GM21528 (cell line): ENCODE data around the gene RFX3.

Experiments
- ATAC-seq: cut with Tn5 transposase; IDR thresholded peaks from one replicate; pipeline ENCODE4 v1.9.1; 2021; ENCODE audit warnings: mild to moderate bottlenecking, moderate library complexity; ENCODE audit not compliant: unreplicated experiment, low FRiP score

Gene RFX3

DNA sequence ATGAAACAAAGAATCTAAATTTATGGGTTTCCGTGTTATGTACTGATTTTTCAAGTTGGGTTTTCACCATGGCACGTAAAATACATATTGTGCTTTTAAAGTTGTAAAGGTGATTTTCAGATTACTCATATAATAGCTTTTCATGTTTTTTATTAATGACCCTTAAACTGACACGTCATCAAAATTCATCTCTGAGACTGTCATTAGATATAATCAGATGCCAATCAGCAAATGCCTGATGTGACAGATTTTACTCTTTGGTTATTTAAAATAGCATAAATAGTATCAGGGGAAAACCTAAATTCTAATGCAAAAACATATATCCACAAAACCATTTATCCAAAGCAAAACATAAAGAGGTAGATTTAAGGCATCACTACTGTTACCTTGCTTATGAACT, 11.0 kb downstream of the RFX3 start:
- ATAC-seq: no peak

- no peak for ATAC-seq
Observed at GRCh38 chr9:3513265-3513818, 12.5 kb downstream of the RFX3 start.

DNA sequence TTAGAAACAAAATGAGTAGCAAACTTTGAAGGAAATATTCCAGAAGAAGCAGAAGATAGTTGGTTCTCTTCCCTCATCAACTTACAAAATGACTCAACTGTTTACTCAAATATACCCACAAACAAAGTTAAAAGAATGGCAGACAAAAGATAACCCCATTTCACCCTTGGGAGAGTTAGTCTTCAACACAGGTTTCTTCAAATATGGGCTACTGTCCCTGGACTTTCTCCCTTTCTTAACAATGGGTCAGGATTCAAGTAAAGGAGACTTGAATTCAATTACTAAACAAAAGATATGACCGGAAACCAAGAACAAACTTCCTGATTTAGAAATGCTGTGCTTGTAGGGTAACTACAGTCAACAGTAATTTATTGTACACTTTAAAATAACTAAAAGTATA, 14.2 kb downstream of the RFX3 start:
- no peak for ATAC-seq

DNA sequence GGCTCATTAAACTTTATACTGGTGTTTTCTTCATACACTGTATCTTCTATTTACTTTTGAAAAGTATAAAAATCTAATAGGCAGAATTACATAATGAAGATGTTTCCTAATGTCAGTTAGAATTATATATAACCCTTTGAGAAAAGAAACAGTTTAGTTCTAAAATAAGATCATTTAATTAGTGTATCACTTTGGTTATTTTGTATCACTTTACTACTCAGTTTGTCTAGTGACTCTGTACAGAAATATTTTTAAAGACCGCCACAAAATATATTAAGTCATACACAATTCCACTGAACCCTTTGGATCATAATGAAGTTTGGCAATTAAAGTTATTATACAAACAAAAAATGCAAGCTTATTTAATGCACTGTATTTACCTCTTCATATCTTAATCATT, 15.0 kb downstream of the RFX3 start:
- no peak for ATAC-seq

- no peak for ATAC-seq
Observed at GRCh38 chr9:3509926-3510325, 15.9 kb downstream of the RFX3 start.

DNA sequence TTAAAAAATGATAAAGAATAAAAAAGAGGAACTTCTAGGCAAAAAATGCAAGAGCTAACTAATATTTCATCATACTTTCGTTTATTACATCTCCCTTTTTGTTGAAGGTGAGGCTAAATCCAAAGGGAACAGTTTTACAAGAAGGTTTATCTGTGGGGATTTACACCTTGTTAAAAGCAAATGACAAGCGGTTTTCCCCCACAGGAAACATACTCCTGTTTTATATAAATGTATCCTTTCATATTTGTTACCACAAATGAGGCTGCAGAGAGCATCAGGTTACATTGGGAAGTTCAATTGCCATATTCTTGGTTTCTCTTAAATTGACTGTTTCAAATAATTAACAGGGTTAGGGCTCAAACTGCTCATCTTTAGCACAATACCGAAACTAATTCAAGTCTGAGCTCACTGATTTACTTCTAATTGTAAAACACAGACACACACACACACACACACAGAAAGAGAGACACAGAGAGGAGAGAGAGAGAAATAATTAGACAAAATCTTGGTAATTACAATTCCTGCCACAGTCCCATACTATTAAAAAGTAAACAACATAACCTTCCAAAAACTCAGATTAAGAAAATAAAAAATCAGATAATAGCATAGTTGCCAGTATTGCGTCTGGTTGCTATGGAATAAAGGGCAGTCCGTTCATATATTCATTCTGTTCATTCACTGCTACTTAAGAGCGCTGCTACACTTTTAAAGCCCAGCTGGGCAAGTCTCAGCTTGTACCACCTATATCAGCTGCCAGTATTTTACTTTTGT, 17.1 kb downstream of the RFX3 start:
- ATAC-seq: no peak

GRCh38 chr9:3508078-3508431, 17.7 kb downstream of the RFX3 start:
- no peak for ATAC-seq

- ATAC-seq: peak; percentile 62
Observed at GRCh38 chr9:3507395-3508077, 18.3 kb downstream of the RFX3 start.

- no peak for ATAC-seq
Observed at GRCh38 chr9:3506164-3506563, 19.6 kb downstream of the RFX3 start.

DNA sequence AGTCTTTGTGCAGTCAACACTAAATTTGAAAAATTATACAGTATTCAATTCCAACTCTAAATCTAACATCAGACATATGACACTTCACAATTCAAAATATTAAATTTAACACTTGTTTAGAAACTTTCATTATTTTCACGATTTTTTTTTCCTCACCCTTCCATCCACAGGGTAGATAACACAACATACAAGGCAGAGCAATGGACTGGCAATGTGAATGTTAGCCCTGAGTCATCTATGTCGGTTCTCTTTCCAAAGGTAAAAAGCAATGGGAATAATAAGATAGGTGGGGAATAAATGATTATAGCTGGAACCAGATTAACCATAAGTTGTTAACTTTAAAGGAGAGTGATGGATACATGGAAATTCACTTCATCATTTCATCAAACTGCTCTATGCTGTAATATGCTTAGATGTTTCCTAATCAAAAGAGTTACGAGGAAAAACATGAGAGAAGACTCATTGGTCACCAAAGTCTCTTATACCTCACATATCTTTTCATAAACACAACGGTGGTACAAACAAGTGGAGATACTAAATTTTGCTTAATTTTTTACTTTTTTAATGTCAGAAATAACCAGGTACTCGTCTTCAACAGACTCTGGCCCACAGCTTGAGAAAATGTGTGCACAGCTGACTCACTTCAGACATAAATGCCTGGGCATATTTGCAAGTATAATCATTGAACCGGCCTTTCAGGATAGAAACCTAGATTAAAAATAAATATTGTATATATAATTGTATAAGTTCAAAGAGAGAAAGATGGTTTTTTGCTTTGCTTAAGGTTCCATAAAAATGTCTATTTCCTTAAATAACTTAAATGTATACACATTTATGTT, 23.0 kb downstream of the RFX3 start:
- no peak for ATAC-seq

DNA sequence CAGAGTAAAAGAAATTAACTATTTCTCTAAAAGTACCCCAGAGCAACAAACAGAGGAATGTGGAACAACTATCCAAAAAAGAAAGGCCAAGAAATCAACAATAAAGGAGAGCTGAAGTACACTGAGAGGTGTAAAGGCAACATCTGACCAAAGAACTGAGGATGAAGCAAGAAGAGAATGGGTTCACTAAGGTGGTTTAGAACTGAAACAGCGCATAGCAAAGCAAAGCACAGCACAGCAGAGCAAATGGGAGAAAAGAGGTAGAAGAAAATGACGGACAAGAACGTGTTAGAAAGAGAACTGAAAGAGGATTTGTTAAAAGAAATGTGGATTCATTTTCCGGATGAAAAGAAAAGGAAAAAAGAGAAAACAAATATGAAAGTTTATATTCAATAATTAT, 25.8 kb downstream of the RFX3 start:
- ATAC-seq: no peak

DNA sequence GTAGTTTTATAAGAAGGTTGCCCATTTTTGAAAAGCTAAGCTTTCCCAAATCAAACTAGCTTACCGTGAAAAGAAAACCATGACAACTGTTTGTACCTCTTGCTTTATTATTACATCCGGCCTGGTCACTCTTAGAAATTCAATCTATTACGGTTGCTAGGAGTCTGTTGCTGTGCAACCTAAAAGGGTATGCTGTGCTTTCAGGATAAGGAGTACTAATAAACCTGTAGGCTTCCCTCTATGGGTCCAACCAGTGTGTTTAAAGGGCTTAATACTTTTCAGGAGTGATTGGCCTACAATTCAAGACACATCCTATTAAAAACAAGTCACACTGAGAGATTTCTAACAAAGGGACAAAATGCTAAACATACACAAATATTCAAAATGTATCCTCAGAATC, 27.1 kb downstream of the RFX3 start:
- no peak for ATAC-seq

GRCh38 chr9:3497857-3498256, 27.9 kb downstream of the RFX3 start:
- ATAC-seq: no peak

DNA sequence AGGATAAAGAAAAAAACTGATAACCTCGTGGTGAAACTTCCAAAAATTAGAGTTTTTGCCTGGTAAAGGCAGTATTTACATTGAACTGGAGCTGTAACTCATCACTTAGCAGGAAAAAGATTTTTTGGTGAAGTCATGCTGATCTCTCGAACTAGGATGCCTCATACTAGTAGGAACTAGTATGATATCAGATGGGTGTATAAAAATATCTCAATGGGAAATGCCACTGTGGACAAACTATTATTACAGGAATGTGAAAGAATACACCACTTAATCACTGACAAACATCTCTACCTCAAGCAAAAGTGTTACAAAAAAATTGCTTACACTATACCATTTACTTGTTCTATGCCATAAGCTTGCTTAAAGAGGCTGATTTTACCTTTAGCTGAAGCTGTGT, 28.4 kb downstream of the RFX3 start:
- no peak for ATAC-seq

DNA sequence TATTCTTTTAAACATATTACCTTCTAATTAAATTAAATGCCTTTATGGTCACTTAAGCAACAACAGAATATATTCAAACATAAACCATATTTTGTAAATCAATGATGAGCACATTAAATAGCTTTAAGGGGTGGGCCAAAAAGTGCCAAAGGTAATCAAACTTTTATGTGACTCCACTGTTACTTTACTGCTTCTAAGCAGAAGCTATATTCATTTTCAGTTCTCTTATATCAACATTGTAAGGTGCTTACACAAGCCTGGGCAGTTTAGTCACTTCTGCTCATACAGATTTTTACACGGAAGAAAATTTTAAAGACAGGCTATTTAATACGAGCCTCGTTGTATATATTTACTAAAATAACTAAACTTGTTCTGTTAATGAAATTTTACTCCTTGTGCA, 29.9 kb downstream of the RFX3 start:
- no peak for ATAC-seq

DNA sequence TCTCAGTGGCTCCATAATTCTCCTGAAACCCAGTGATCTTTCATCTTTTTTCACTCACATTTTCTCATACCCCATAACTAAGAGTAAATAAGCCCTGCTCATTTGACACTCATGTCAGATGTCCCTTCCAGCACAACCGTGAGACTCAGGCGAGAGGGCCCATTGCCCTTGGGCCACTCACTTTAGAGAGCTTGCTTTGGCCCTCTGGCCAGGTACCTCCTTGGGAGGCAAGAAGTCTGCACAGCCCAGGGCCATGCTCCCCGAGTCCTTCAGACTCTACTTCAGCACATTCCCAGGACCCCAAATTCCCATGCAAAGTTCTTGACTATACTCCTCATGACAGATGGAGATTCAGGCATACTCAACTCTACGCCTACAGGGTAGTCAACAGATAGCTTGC, 33.6 kb downstream of the RFX3 start:
- ATAC-seq: no peak

DNA sequence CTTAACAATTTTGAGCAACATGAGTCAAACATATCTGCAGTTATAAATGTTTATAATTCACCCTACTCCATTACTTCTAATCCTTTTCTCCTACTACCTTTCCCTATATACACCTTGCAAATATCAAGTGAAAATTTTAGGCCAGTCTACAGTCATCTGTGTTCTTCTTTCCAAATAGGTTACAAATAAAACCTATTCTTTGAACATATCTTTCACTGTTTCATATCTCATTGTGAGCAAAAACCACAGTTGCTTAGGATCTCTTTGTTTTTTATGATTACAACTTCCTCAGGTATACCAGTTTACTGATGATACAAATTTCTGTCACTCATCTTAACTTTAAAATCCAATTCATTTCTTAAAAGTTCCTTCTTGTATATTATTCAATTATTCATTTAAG, 34.4 kb downstream of the RFX3 start:
- no peak for ATAC-seq

- ATAC-seq: no peak
Observed at GRCh38 chr9:3490957-3491356, 34.8 kb downstream of the RFX3 start.

DNA sequence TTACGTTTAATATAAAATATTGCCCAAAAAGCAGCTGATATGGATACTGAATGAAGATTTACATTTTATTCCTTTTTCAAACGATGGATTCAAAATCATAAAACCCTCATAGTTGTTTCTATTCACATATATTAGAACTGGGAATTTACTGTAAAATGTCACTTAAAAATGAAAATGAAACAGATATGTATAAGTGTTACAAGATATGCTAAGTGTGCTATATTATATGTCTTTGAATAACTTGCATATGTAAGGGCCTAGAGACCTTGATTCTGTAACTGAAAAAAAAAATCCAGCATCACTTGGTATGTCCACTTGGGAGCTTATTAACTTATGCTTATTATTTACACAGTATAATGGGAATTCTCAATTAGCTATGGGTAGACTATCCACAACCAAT, 43.2 kb downstream of the RFX3 start:
- ATAC-seq: no peak

- no peak for ATAC-seq
Observed at GRCh38 chr9:3480353-3480655, 45.5 kb downstream of the RFX3 start.
